ENCODE measurements around the gene ECT2.
"Not testable (repeated sequence)": the region's sequence is repeated elsewhere in the genome, so short reads cannot be mapped to it uniquely, and the experiment has no call there.

Gene ECT2

GRCh38 chr3:172859041-172859440 is 108.5 kb downstream of the ECT2 start:
- no peak for DNase-seq (ENCODE audit: low spot score)

- not testable (repeated sequence) for DNase-seq (ENCODE audit: low spot score)
Observed at GRCh38 chr3:172866726-172867350, 116.3 kb downstream of the ECT2 start.

- no peak for DNase-seq (ENCODE audit: low spot score)
Observed at GRCh38 chr3:172868582-172869200, 118.2 kb downstream of the ECT2 start.

- no peak for DNase-seq (ENCODE audit: low spot score)
Observed at GRCh38 chr3:172869368-172869771, 118.8 kb downstream of the ECT2 start.

- DNase-seq (ENCODE audit: low spot score) = no peak
Observed at GRCh38 chr3:172869784-172870518, 119.4 kb downstream of the ECT2 start.
